ENCODE results near the gene ACADSB. TPM values are rescaled to one million over a fixed set of nuclear protein-coding genes. Genes with fewer than 3 reads are reported as not detected.

ACADSB gene
- total RNA-seq, 1 experiment from 2014 or later, result 5.9 TPM

GRCh38 chr10:123100030-123100762 lies 91.4 kb downstream of the ACADSB start:
- no peak for DNase-seq (ENCODE audit: low spot score)

- DNase-seq (ENCODE audit: low spot score), result no peak
Measured at GRCh38 chr10:123101872-123102271, 93.1 kb downstream of the ACADSB start.

- no peak for DNase-seq (ENCODE audit: low spot score)
Measured at GRCh38 chr10:123102673-123103072, 93.9 kb downstream of the ACADSB start.

- DNase-seq (ENCODE audit: low spot score), result no peak
Measured at GRCh38 chr10:123103944-123104343, 95.1 kb downstream of the ACADSB start.

Other genes starting within 250 kb of the ACADSB start
- gene CUZD1, start 163.1 kb upstream of the ACADSB start, total RNA-seq (2014; rRNA removed; shearing (Covaris generic)), result not detected in 2 replicates
- not detected in 2 replicates for gene FAM24B, start 129.4 kb upstream of the ACADSB start, total RNA-seq (2014; rRNA removed; shearing (Covaris generic))
- gene FAM24A, start 98.4 kb upstream of the ACADSB start, total RNA-seq (2014; rRNA removed; shearing (Covaris generic)), result not detected in 2 replicates
- gene C10orf88, start 54.8 kb upstream of the ACADSB start, total RNA-seq (2014; rRNA removed; shearing (Covaris generic)), result 5.3 and 6.6 TPM in 2 replicates
- gene PSTK, start 28.6 kb upstream of the ACADSB start, total RNA-seq (2014; rRNA removed; shearing (Covaris generic)), result 2.0 and 8.3 TPM in 2 replicates
- gene IKZF5, start 211 bp upstream of the ACADSB start, total RNA-seq (2014; rRNA removed; shearing (Covaris generic)), result 0.84 and 1.6 TPM in 2 replicates
- gene HMX3, start 127.0 kb downstream of the ACADSB start, total RNA-seq (2014; rRNA removed; shearing (Covaris generic)), result not detected in 2 replicates
- not detected in 2 replicates for gene HMX2, start 139.1 kb downstream of the ACADSB start, total RNA-seq (2014; rRNA removed; shearing (Covaris generic))
- 154 and 178 TPM in 2 replicates for gene BUB3, start 145.4 kb downstream of the ACADSB start, total RNA-seq (2014; rRNA removed; shearing (Covaris generic))

All from A172 (cell line).